ENCODE data around the gene SRRD. TPM values are rescaled to one million over a fixed set of nuclear protein-coding genes. Genes with fewer than 3 reads are reported as not detected.

SRRD gene
- total and polyA plus RNA-seq, 2 donors: 18.3 to 18.5 TPM

- Histone ChIP-seq H3K4me3 (ENCODE audit: low read length in 2 of 2) (no peak overlapping the region), H3K4me1 (ENCODE audit: control insufficient read depth in 2 of 2, insufficient read depth in 2 of 2, low read length in 2 of 2) (peaks cover 9 to 12% of the 10 kb centered on the region in 2 donors), H3K27ac (ENCODE audit: low read depth in 1 of 2, low read length in 1 of 2) (no peak overlapping the region), H3K27me3 (ENCODE audit: control insufficient read depth in 2 of 2, insufficient read depth in 1 of 2, low read length in 1 of 2) (no peaks in the 10 kb centered on the region), H3K36me3 (ENCODE audit: control insufficient read depth in 2 of 2, insufficient read depth in 2 of 2, low read length in 1 of 2) (peaks cover 69 to 79% of the 10 kb centered on the region in 2 donors), H3K9me3 (ENCODE audit: control insufficient read depth in 2 of 2, insufficient read depth in 1 of 2, low read length in 1 of 2) (no peaks in the 10 kb centered on the region)
- WGBS: 93% methylated on average over 25 of the region's 25 CpGs
- DNase-seq (ENCODE audit: low read depth in 6 of 9, low spot score in 9 of 9): no peak
Measured at GRCh38 chr22:26499188-26499703, 15.6 kb downstream of the SRRD start.

GRCh38 chr22:26501996-26502395 lies 18.3 kb downstream of the SRRD start:
- Histone ChIP-seq H3K27ac (ENCODE audit: low read depth in 1 of 2, low read length in 1 of 2) (no peak overlapping the region), H3K27me3 (ENCODE audit: control insufficient read depth in 2 of 2, insufficient read depth in 1 of 2, low read length in 1 of 2) (no peaks in the 10 kb centered on the region), H3K36me3 (ENCODE audit: control insufficient read depth in 2 of 2, insufficient read depth in 2 of 2, low read length in 1 of 2) (peaks cover 67 to 79% of the 10 kb centered on the region in 2 donors), H3K4me3 (ENCODE audit: low read length in 2 of 2) (no peak overlapping the region), H3K4me1 (ENCODE audit: control insufficient read depth in 2 of 2, insufficient read depth in 2 of 2, low read length in 2 of 2) (peaks cover 9 to 12% of the 10 kb centered on the region in 2 donors), H3K9me3 (ENCODE audit: control insufficient read depth in 2 of 2, insufficient read depth in 1 of 2, low read length in 1 of 2) (no peaks in the 10 kb centered on the region)
- WGBS: 95% methylated on average over 2 of the region's 2 CpGs
- no peak for DNase-seq (ENCODE audit: low read depth in 6 of 9, low spot score in 9 of 9)

GRCh38 chr22:26502688-26503561 lies 19.2 kb downstream of the SRRD start:
- H3K4me1 ChIP-seq (ENCODE audit: control insufficient read depth in 2 of 2, insufficient read depth in 2 of 2, low read length in 2 of 2): peaks cover 9 to 12% of the 10 kb centered on the region in 2 donors
- H3K36me3 ChIP-seq (ENCODE audit: control insufficient read depth in 2 of 2, insufficient read depth in 2 of 2, low read length in 1 of 2): peaks cover 65 to 80% of the 10 kb centered on the region in 2 donors
- no peaks in the 10 kb centered on the region for H3K27me3 ChIP-seq (ENCODE audit: control insufficient read depth in 2 of 2, insufficient read depth in 1 of 2, low read length in 1 of 2)
- no peak overlapping the region for H3K4me3 ChIP-seq (ENCODE audit: low read length in 2 of 2)
- peak in 5 of 9 donors; percentile 64 to 93 (median 82) for DNase-seq (ENCODE audit: low read depth in 6 of 9, low spot score in 9 of 9)
- H3K27ac ChIP-seq (ENCODE audit: low read depth in 1 of 2, low read length in 1 of 2): peak overlapping the region; percentile 76 to 80
- H3K9me3 ChIP-seq (ENCODE audit: control insufficient read depth in 2 of 2, insufficient read depth in 1 of 2, low read length in 1 of 2): no peaks in the 10 kb centered on the region
- 8% methylated on average over 3 of the region's 3 CpGs for WGBS

- 84% methylated on average over 1 of the region's 1 CpG for WGBS
- Histone ChIP-seq H3K27ac (ENCODE audit: low read depth in 1 of 2, low read length in 1 of 2) (peak overlapping the region; percentile 76 to 80), H3K9me3 (ENCODE audit: control insufficient read depth in 2 of 2, insufficient read depth in 1 of 2, low read length in 1 of 2) (no peaks in the 10 kb centered on the region), H3K4me1 (ENCODE audit: control insufficient read depth in 2 of 2, insufficient read depth in 2 of 2, low read length in 2 of 2) (peaks cover 9 to 12% of the 10 kb centered on the region in 2 donors), H3K36me3 (ENCODE audit: control insufficient read depth in 2 of 2, insufficient read depth in 2 of 2, low read length in 1 of 2) (peaks cover 66 to 83% of the 10 kb centered on the region in 2 donors), H3K27me3 (ENCODE audit: control insufficient read depth in 2 of 2, insufficient read depth in 1 of 2, low read length in 1 of 2) (no peaks in the 10 kb centered on the region), H3K4me3 (ENCODE audit: low read length in 2 of 2) (no peak overlapping the region)
- no peak for DNase-seq (ENCODE audit: low read depth in 6 of 9, low spot score in 9 of 9)
Measured at GRCh38 chr22:26503758-26504157, 20.1 kb downstream of the SRRD start.

GRCh38 chr22:26508148-26508547 lies 24.5 kb downstream of the SRRD start:
- H3K4me1 ChIP-seq (ENCODE audit: control insufficient read depth in 2 of 2, insufficient read depth in 2 of 2, low read length in 2 of 2): peaks cover 12 to 21% of the 10 kb centered on the region in 2 donors
- no peak overlapping the region for H3K27ac ChIP-seq (ENCODE audit: low read depth in 1 of 2, low read length in 1 of 2)
- peaks cover 54 to 59% of the 10 kb centered on the region in 2 donors for H3K36me3 ChIP-seq (ENCODE audit: control insufficient read depth in 2 of 2, insufficient read depth in 2 of 2, low read length in 1 of 2)
- H3K27me3 ChIP-seq (ENCODE audit: control insufficient read depth in 2 of 2, insufficient read depth in 1 of 2, low read length in 1 of 2): no peaks in the 10 kb centered on the region
- H3K9me3 ChIP-seq (ENCODE audit: control insufficient read depth in 2 of 2, insufficient read depth in 1 of 2, low read length in 1 of 2): no peaks in the 10 kb centered on the region
- H3K4me3 ChIP-seq (ENCODE audit: low read length in 2 of 2): no peak overlapping the region
- no peak for DNase-seq (ENCODE audit: low read depth in 6 of 9, low spot score in 9 of 9)

GRCh38 chr22:26512149-26512793 lies 28.6 kb downstream of the SRRD start, which contains the start of gene TFIP11:
Gene TFIP11, minus strand, starts transcription at chr22:26512473. Its CDS starts 2,201 bp downstream, at chr22:26510272.
- H3K4me3 ChIP-seq (ENCODE audit: low read length in 2 of 2): peak within 1 kb of the TSS; percentile 66 to 100
- peak within 1 kb of the TSS; percentile 48 to 69 for H3K27ac ChIP-seq (ENCODE audit: low read depth in 1 of 2, low read length in 1 of 2)
- H3K27me3 ChIP-seq (ENCODE audit: control insufficient read depth in 2 of 2, insufficient read depth in 1 of 2, low read length in 1 of 2): no peaks in the 10 kb centered on the region
- peaks cover 7 to 15% of the 10 kb centered on the region in 2 donors for H3K4me1 ChIP-seq (ENCODE audit: control insufficient read depth in 2 of 2, insufficient read depth in 2 of 2, low read length in 2 of 2)
- under 1% methylated on average over 40 of the region's 40 CpGs for WGBS
- peaks cover 22 to 24% of the 10 kb centered on the region in 2 donors for H3K36me3 ChIP-seq (ENCODE audit: control insufficient read depth in 2 of 2, insufficient read depth in 2 of 2, low read length in 1 of 2)
- H3K9me3 ChIP-seq (ENCODE audit: control insufficient read depth in 2 of 2, insufficient read depth in 1 of 2, low read length in 1 of 2): no peaks in the 10 kb centered on the region
- DNase-seq (ENCODE audit: low read depth in 6 of 9, low spot score in 9 of 9): peak; percentile 71 to 94 (median 89)

- H3K36me3 ChIP-seq (ENCODE audit: control insufficient read depth in 2 of 2, insufficient read depth in 2 of 2, low read length in 1 of 2): peaks cover 13 to 14% of the 10 kb centered on the region in 2 donors
- no peaks in the 10 kb centered on the region for H3K9me3 ChIP-seq (ENCODE audit: control insufficient read depth in 2 of 2, insufficient read depth in 1 of 2, low read length in 1 of 2)
- WGBS: 94% methylated on average over 1 of the region's 1 CpG
- no peak for DNase-seq (ENCODE audit: low read depth in 6 of 9, low spot score in 9 of 9)
- H3K27ac ChIP-seq (ENCODE audit: low read depth in 1 of 2, low read length in 1 of 2): no peak overlapping the region
- H3K27me3 ChIP-seq (ENCODE audit: control insufficient read depth in 2 of 2, insufficient read depth in 1 of 2, low read length in 1 of 2): no peaks in the 10 kb centered on the region
- peaks cover 7 to 15% of the 10 kb centered on the region in 2 donors for H3K4me1 ChIP-seq (ENCODE audit: control insufficient read depth in 2 of 2, insufficient read depth in 2 of 2, low read length in 2 of 2)
- no peak overlapping the region for H3K4me3 ChIP-seq (ENCODE audit: low read length in 2 of 2)
Measured at GRCh38 chr22:26513838-26514237, 30.2 kb downstream of the SRRD start.

GRCh38 chr22:26514419-26515161 lies 30.9 kb downstream of the SRRD start:
- no peak overlapping the region for H3K27ac ChIP-seq (ENCODE audit: low read depth in 1 of 2, low read length in 1 of 2)
- H3K4me3 ChIP-seq (ENCODE audit: low read length in 2 of 2): no peak overlapping the region
- no peaks in the 10 kb centered on the region for H3K9me3 ChIP-seq (ENCODE audit: control insufficient read depth in 2 of 2, insufficient read depth in 1 of 2, low read length in 1 of 2)
- DNase-seq (ENCODE audit: low read depth in 6 of 9, low spot score in 9 of 9): no peak
- 97% methylated on average over 12 of the region's 12 CpGs for WGBS
- peaks cover 7 to 15% of the 10 kb centered on the region in 2 donors for H3K4me1 ChIP-seq (ENCODE audit: control insufficient read depth in 2 of 2, insufficient read depth in 2 of 2, low read length in 2 of 2)
- no peaks in the 10 kb centered on the region for H3K27me3 ChIP-seq (ENCODE audit: control insufficient read depth in 2 of 2, insufficient read depth in 1 of 2, low read length in 1 of 2)
- H3K36me3 ChIP-seq (ENCODE audit: control insufficient read depth in 2 of 2, insufficient read depth in 2 of 2, low read length in 1 of 2): peaks cover 6% of the 10 kb centered on the region in 2 donors
